Right cardiac atrium (tissue), 5 donors: ENCODE results near the gene CELF2. TPM values are rescaled to one million over a fixed set of nuclear protein-coding genes. Genes with fewer than 3 reads are reported as not detected.
"Not testable (repeated sequence)": the region's sequence is repeated elsewhere in the genome, so short reads cannot be mapped to it uniquely, and the experiment has no call there.

Source experiments
- ATAC-seq, 2 donors: fragments of 200-7000 bp; cut with Tn5 transposase; one replicate each; pipeline versions ENCODE4 v1.8.0 to v1.9.1; 2020; ENCODE audit warnings: moderate library complexity in 2 of 2, mild to moderate bottlenecking in 1 of 2
- DNase-seq, 3 donors: peaks; one replicate each; pipeline ENCODE4 v3.0.0-alpha.2; 2020
- H3K27ac ChIP-seq: one replicate; pipeline ENCODE4 v1.5.1; 2013; ENCODE audit warnings: mild to moderate bottlenecking, low read length, control low read depth, moderate library complexity
- H3K27me3 ChIP-seq: one replicate; pipeline ENCODE4 v1.6.1; 2013; ENCODE audit not compliant: control insufficient read depth, insufficient read depth
- H3K4me1 ChIP-seq: one replicate; pipeline ENCODE4 v1.6.1; 2013; ENCODE audit warnings: low read length; ENCODE audit not compliant: control insufficient read depth, insufficient read depth
- H3K4me3 ChIP-seq: one replicate; pipeline ENCODE4 v1.5.1; 2013; ENCODE audit warnings: low read length, control low read depth
- H3K9me3 ChIP-seq: one replicate; pipeline ENCODE4 v1.6.1; 2013; ENCODE audit warnings: low read length; ENCODE audit not compliant: control insufficient read depth
- WGBS: extraction: QIAGEN DNeasy Blood & Tissue Kit; methylation state at CpG from one replicate; pipeline ENCODE4 v1.1.7; 2013; 5-methylcytosine and 5-hydroxymethylcytosine counted together
- intact Hi-C, 4 donors: fragments of 100-400 bp; cut with DNase I; formaldehyde crosslinking; loops; one replicate each; pipeline versions ENCODE4 v1.11.0 to v1.14.0; 2022 to 2023
- polyA plus RNA-seq: library from polyadenylated mRNA; stranded (reverse); fragments of 200-250 nt; gene quantifications from one replicate; pipeline ENCODE4 v1.2.3, GENCODE V29; 2013
- total RNA-seq, 4 donors: library from RNA; stranded (reverse); fragmentation: NEBNext Ultra II Directional; extraction: Animal tissue kit (Norgen Biotek cat#: 25700); gene quantifications; one replicate each; pipeline ENCODE4 v1.2.1, GENCODE V29; 2021
- donor health status: healthy with polysubstance abuse.
- donor health status: DM: no; HTN: yes; CAD: no.
- donor health status: DM: no; HTN: no; CAD: no.
- donor health status: DM: no; HTN: yes; CAD: no; lungs with severe emphysema.
- donor health status: DM: yes; HTN: yes; CAD: no.

CELF2 gene
- total and polyA plus RNA-seq, 5 donors: 19.4 to 87.0 (median 76.8) TPM

DNA sequence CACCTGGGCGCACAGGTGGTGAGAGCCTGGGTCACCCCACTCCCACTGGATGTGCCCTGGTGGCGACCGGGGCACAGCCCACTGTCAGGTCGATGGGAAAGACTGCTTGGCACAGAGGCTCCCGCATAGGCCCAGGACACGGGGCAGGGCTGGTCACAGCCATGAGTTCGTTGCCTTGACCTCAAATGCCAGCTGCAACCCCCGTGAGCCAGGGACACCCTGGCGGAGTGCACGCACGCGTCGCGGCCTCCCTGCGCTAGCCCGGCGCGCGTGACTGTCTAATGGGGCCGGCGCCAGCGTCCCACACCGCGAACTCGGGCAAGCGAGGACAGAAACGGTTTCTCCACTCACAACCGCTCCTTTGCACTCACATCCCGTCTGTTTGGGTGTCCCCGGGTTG is 326.4 kb downstream of the CELF2 start:
- ATAC-seq: peak; percentile 20 to 28
- Histone ChIP-seq H3K27ac (no peak overlapping the region), H3K4me3 (no peak overlapping the region), H3K4me1 (no peaks in the 10 kb centered on the region), H3K9me3 (no peaks in the 10 kb centered on the region), H3K27me3 (no peaks in the 10 kb centered on the region)
- 94% methylated on average over 30 of the region's 30 CpGs for WGBS
- no peak for DNase-seq
- intact Hi-C loops: no loop called here

GRCh38 chr10:11344550-11344949 is 326.9 kb downstream of the CELF2 start:
- H3K27ac ChIP-seq: no peak overlapping the region
- 87% methylated on average over 28 of the region's 28 CpGs for WGBS
- H3K4me1 ChIP-seq: no peaks in the 10 kb centered on the region
- no peaks in the 10 kb centered on the region for H3K27me3 ChIP-seq
- DNase-seq (peak in 1 of 3 donors; percentile 60), ATAC-seq (no peak)
- H3K4me3 ChIP-seq: no peak overlapping the region
- no peaks in the 10 kb centered on the region for H3K9me3 ChIP-seq
- intact Hi-C loops: no loop called here

DNA sequence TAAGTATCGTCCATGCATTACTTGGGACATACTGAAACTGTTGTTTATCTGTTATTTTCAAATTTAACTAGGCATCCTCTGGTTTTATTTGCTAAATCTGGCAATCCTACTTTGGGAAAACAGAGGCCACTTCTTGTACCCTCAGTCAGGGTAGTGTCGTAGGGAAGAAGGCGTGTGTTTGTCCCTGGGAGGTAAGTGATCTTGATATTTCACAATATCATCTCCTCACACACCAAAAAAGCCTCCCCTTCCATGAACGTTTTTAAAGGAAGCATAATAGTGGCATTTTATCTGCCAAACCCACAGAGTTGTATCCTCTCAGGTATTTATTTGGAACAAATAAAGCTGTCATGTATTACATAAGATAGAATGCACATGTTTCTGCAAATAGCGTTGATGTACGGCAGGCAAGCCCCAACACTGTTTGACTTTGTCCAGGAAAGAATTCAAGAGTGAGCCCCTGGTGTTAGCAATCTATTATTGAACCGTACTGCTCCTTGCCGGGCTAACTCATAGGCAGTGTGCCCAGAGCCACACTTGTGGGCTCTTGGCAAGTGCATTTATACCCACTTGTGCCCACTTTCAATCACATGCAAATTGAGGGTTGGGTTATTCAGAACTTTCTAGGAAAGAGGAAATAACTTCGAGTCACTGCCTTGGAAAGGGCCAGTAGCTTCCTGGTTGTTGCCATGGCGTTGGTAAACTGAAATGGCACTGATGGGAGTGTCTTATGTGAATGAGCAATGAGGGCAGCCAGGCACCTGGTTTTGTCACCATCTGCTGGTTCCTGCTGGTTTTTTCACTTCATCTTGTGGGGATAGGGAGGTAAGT is 327.8 kb downstream of the CELF2 start:
- WGBS: 57% methylated on average over 10 of the region's 10 CpGs
- H3K4me1 ChIP-seq: no peaks in the 10 kb centered on the region
- H3K9me3 ChIP-seq: no peaks in the 10 kb centered on the region
- H3K27me3 ChIP-seq: no peaks in the 10 kb centered on the region
- H3K27ac ChIP-seq: no peak overlapping the region
- ATAC-seq (peak; percentile 42 to 62), DNase-seq (no peak)
- H3K4me3 ChIP-seq: no peak overlapping the region
- intact Hi-C loops: no loop called here

DNA sequence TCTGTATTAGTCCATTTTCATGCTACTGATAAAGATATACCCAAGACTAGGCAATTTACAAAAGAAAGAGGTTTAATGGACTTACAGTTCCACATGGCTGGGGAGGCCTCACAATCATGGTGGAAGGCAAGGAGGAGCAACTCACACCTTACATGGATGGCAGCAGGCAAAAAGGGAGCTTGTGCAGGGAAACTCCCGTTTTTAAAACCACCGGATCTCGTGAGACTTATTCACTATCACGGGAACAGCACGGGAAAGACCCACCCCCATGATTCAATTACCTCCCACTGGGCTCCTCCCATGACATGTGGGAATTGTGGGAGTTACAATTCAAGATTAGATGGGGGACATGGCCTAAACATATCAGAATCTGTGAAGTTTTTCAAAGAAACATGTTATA is 329.9 kb downstream of the CELF2 start:
- H3K27me3 ChIP-seq, H3K4me3 ChIP-seq, DNase-seq, intact Hi-C loops, H3K27ac ChIP-seq, H3K9me3 ChIP-seq, H3K4me1 ChIP-seq, ATAC-seq: not testable (repeated sequence)
- whole genome bisulfite sequencing: 87% methylated on average over 5 of the region's 5 CpGs

DNA sequence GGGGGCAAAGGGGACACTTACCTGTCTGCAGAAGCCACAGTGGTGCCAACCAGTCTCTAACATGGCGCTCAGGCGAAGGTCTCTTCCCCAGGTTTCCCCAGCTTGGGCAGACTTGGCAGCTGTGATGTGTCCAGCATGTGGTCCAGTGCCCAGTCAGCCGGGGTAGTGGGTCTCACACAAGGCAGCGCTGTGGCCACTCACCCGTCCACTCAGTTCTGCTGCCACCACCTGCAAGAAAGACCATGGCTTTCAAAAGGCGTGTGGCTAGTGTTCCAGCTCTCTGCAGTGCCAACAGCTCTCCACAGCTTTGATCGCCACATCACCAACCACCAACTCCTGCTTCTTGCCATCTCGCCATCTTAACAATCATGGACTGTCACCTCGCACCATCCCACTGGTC is 334.1 kb downstream of the CELF2 start:
- H3K4me3 ChIP-seq: no peak overlapping the region
- ATAC-seq: no peak
- H3K27me3 ChIP-seq: no peaks in the 10 kb centered on the region
- intact Hi-C loops: no loop called here
- H3K27ac ChIP-seq: no peak overlapping the region
- H3K4me1 ChIP-seq: no peaks in the 10 kb centered on the region
- WGBS: 94% methylated on average over 9 of the region's 9 CpGs
- DNase-seq: no peak
- H3K9me3 ChIP-seq: no peaks in the 10 kb centered on the region

DNA sequence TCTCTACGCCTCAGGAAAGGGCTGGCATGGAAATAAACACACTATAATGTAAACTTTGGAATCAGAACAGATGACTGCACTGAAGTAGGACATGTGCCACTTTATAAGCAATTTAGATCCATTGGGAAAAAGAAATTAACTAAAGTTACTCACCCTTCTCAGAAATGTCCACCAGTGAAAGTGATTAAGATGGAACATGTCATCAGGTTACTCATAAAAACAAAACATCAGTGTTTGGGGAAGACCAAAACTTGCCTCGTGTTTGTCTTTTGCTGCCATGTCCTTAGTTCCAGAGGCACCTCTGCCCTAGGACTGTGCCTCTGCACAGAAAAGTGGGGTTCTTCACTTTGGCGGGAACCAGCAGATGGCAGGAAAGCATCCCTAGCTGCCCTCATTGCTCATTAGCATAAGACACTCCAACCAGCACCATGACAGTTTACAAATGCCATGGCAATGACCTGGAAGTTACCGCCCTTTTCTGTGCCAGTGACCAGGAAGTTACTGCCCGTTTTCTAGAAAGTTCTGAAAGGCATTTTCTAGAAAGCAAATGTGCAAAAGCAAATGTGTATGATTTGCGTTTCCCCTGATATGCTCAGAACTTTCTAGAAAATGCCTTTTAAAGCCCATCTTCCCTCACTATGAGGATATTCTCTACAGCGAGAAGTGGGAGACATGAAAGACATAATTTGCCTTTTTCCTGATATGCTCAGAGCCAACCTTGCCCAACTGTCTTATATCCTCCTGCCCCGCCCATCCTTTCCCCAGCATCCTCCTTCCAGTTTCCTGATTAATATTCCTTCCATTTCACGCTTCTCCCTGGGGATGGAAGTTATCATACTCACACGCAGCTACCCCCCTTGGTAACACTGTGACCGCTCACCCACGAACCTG is 335.6 kb downstream of the CELF2 start:
- WGBS: 88% methylated on average over 12 of the region's 12 CpGs
- ATAC-seq: no peak

DNA sequence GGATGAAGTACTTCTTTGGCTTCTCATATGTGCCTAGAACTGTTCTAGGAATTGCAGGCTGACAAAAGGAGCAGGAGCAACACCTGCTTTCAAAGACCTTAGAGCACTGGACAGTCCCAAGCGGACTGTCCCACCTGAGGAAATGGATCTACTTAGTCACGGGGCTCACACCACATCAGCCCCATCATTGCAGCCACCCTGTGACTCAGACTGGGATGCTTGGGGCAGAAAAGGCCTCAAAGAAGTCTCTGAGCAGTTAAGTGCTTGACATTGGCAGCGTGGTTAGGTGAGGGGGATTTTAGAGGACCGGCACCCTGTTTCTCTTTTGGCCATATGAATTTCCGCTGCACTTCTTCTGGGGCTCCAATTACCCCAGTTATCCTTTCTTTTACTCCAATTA is 337.2 kb downstream of the CELF2 start:
- H3K27ac ChIP-seq: no peak overlapping the region
- 98% methylated on average over 5 of the region's 5 CpGs for WGBS
- ATAC-seq: no peak
- no peak overlapping the region for H3K4me3 ChIP-seq
- DNase-seq: no peak
- no peaks in the 10 kb centered on the region for H3K27me3 ChIP-seq
- intact Hi-C loops: no loop called here
- no peaks in the 10 kb centered on the region for H3K9me3 ChIP-seq
- no peaks in the 10 kb centered on the region for H3K4me1 ChIP-seq

More for the DNA sequence above, 335.6 kb downstream of the CELF2 start:
- intact Hi-C loops: no loop called here
- no peak overlapping the region for H3K27ac ChIP-seq
- H3K27me3 ChIP-seq: no peaks in the 10 kb centered on the region
- no peak for DNase-seq
- no peak overlapping the region for H3K4me3 ChIP-seq
- H3K4me1 ChIP-seq: no peaks in the 10 kb centered on the region
- H3K9me3 ChIP-seq: no peaks in the 10 kb centered on the region

DNA sequence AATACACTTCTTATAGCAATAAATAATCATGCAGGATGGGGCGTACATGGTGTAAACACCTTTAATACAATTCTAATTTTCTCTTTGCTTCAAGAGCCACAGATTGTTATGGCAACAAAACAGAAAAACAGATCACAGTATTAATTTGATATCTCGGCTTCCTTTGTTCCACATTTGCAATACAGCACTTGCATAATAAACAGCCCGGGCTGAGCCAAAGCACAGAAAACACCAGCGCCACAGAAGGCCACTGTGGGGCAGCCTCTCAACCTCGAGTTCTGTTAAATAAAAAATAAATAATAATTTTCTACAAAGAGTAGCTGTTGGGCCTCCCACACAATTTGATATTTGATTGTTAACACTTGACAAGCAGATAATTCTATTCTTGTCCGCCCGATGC is 337.9 kb downstream of the CELF2 start:
- ATAC-seq (peak in 1 of 2 donors; percentile 64), DNase-seq (peak in 2 of 3 donors; percentile 64)
- Histone ChIP-seq H3K9me3 (no peaks in the 10 kb centered on the region), H3K4me1 (no peaks in the 10 kb centered on the region), H3K27me3 (no peaks in the 10 kb centered on the region), H3K27ac (no peak overlapping the region), H3K4me3 (no peak overlapping the region)
- WGBS: 54% methylated on average over 7 of the region's 7 CpGs
- intact Hi-C loops: no loop called here

DNA sequence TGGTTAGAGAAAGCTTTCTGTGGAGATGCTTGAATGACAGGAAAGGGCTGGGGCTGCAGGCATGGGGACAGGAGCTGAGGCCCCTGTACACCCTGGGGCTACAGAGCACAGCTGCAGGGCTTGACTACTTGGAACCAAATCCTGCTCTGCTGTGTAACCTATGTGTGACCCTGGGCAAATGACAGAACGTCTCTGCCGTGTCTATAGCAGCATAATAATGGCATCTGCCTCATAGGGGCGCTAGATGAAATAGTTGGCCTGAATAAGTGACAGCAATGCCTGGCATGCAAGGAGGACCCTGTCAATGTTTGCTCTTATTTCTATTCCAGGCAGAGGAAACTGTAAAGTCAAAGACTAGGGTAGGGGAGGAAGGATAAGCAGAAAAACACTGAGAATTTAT is 339.8 kb downstream of the CELF2 start:
- no peak for ATAC-seq
- 44% methylated on average over 3 of the region's 3 CpGs for WGBS
- Histone ChIP-seq H3K4me3 (no peak overlapping the region), H3K9me3 (no peaks in the 10 kb centered on the region), H3K27me3 (no peaks in the 10 kb centered on the region), H3K4me1 (no peaks in the 10 kb centered on the region), H3K27ac (no peak overlapping the region)
- intact Hi-C loops: no loop called here
- no peak for DNase-seq

DNA sequence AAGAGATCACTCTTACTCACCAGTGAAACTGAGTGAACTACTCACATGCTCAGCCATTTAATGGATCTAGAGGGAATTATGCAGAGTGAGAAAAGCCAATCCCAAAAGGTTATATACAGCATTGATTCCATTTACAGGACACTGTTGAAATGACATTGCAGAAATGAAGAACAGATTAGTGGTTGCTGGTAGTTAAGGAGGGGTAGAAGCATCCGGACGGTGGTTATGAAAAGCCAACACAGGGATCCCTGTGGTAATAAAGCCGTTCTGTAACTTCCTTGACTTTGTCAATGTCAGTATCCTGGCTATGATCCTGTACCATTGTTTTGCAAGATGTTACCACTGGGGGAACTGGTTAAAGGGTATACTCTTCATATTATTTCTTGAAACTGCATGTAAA is 340.3 kb downstream of the CELF2 start:
- ATAC-seq (peak in 1 of 2 donors; percentile 31), DNase-seq (no peak)
- Histone ChIP-seq H3K4me3 (no peak overlapping the region), H3K27ac (no peak overlapping the region), H3K4me1 (no peaks in the 10 kb centered on the region), H3K27me3 (no peaks in the 10 kb centered on the region), H3K9me3 (no peaks in the 10 kb centered on the region)
- intact Hi-C loops: no loop called here
- WGBS: 35% methylated on average over 3 of the region's 3 CpGs

DNA sequence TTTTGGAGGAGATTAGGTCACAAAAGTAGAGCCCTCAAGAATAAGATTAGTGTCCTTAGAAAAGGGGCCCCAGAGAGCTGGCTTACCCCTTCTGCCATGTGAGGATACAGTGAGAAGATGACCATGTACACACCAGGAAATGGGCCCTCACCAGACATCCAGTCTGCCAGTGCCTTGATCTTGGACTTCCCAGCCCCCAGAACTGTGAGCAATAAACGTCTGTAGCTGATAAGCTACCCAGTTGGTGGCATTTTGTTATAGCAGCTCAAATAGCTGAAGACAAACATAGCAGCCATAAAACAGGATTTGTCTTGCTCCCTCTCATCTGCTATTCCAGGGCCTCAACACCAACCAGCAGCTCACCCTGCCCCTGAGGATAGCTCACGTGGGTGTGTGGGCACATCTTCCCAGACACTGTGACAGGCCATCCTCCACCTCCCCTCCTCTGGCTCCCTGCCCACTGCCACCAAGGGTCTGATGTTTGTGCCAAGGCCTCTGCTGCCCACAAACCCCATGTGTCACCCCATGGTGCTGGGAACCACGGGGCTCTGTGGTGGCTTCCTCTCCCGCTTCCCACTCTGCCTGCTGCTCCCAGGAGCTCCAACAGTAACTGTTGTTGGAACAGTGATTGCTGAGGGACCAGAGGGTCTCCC is 341.4 kb downstream of the CELF2 start:
- H3K27ac ChIP-seq: no peak overlapping the region
- H3K27me3 ChIP-seq: no peaks in the 10 kb centered on the region
- DNase-seq: no peak
- no peak for ATAC-seq
- no peaks in the 10 kb centered on the region for H3K9me3 ChIP-seq
- intact Hi-C loops: no loop called here
- 80% methylated on average over 4 of the region's 4 CpGs for WGBS
- no peaks in the 10 kb centered on the region for H3K4me1 ChIP-seq
- H3K4me3 ChIP-seq: no peak overlapping the region
